Measurements from ENCODE around the gene PALB2. TPM values are rescaled to one million over a fixed set of nuclear protein-coding genes. Genes with fewer than 3 reads are reported as not detected.

PALB2 gene
- total and polyA plus RNA-seq, 4 experiments from 2014 or later, result 5.4 to 15.0 (median 9.8) TPM

Other genes with a start within 250 kb of the PALB2 start
- gene COG7, start 188.1 kb downstream of the PALB2 start, total RNA-seq, result 10 to 100 TPM; 19.7 to 24.7 TPM
- 10 to 100 TPM; 11.4 to 13.0 TPM for gene COG7, start 188.1 kb downstream of the PALB2 start, polyA plus RNA-seq
- 100 to 1,000 TPM; 114 to 118 TPM for gene GGA2, start 130.8 kb downstream of the PALB2 start, total RNA-seq
- 10 to 100 TPM; 49.2 to 49.6 TPM for gene GGA2, start 130.8 kb downstream of the PALB2 start, polyA plus RNA-seq
- gene EARS2, start 84.0 kb downstream of the PALB2 start, total RNA-seq, result 10 to 100 TPM; 13.6 to 16.0 TPM
- gene EARS2, start 84.0 kb downstream of the PALB2 start, polyA plus RNA-seq, result 10 to 100 TPM; 11.4 to 15.6 TPM
- 10 to 100 TPM; 41.0 to 41.2 TPM for gene UBFD1, start 83.6 kb downstream of the PALB2 start, total RNA-seq
- 10 to 100 TPM; 11.9 to 15.3 TPM for gene UBFD1, start 83.6 kb downstream of the PALB2 start, polyA plus RNA-seq
- 10 to 100 TPM; 45.4 to 45.7 TPM for gene NDUFAB1, start 45.0 kb downstream of the PALB2 start, total RNA-seq
- 100 to 1,000 TPM; 197 to 241 TPM for gene NDUFAB1, start 45.0 kb downstream of the PALB2 start, polyA plus RNA-seq
- 10 to 100 TPM; 55.8 to 60.2 TPM for gene DCTN5, start 156 bp upstream of the PALB2 start, total RNA-seq
- 10 to 100 TPM; 55.9 to 59.5 TPM for gene DCTN5, start 156 bp upstream of the PALB2 start, polyA plus RNA-seq
- gene PLK1, start 37.6 kb upstream of the PALB2 start, total RNA-seq, result 1 to 10 TPM; 3.0 to 3.5 TPM
- gene PLK1, start 37.6 kb upstream of the PALB2 start, polyA plus RNA-seq, result under 1 TPM in 1 of 2 donors, not detected in 1; 0.18 TPM
- gene ERN2, start 71.9 kb upstream of the PALB2 start, total RNA-seq, result not detected
- gene ERN2, start 71.9 kb upstream of the PALB2 start, polyA plus RNA-seq, result not detected
- gene CHP2, start 113.7 kb upstream of the PALB2 start, total RNA-seq, result not detected
- not detected for gene CHP2, start 113.7 kb upstream of the PALB2 start, polyA plus RNA-seq
- gene PRKCB, start 194.7 kb upstream of the PALB2 start, total RNA-seq, result 100 to 1,000 TPM in 1 of 2 experiments, 10 to 100 TPM in 1; 98.1 to 106 TPM
- 10 to 100 TPM; 46.5 to 98.4 TPM for gene PRKCB, start 194.7 kb upstream of the PALB2 start, polyA plus RNA-seq

Data from CD4-positive, alpha-beta memory T cell (primary cell).